PC-3 (cell line): ENCODE results near the gene CHSY3. TPM values are rescaled to one million over a fixed set of nuclear protein-coding genes. Genes with fewer than 3 reads are reported as not detected.

Source experiments
- ATAC-seq: fragments of 200-7000 bp; cut with Tn5 transposase; 2 replicates; pipeline ENCODE4 v1.9.1; 2020; ENCODE audit warnings: mild to moderate bottlenecking, moderate library complexity
- BruUV-seq: library from RNA; stranded (reverse); fragments of 400-500 nt; replicated peaks from 2 replicates; lab custom pipeline; 2021; lab: Mats Ljungman, UMichigan
- CTCF ChIA-PET: fragments of 300-600 bp; sonication (Branson Sonifier 250); formaldehyde crosslinking; loops from one replicate; lab custom pipeline; 2022; ENCODE audit warnings: antibody characterized with exemption; lab: Charles Lee
- POLR2A ChIA-PET: fragments of 300-600 bp; sonication (Branson Sonifier 250); formaldehyde crosslinking; loops from one replicate; lab custom pipeline; 2022; ENCODE audit warnings: antibody characterized with exemption; ENCODE audit not compliant: unreplicated experiment; lab: Charles Lee
- DNase-seq: peaks from one replicate; pipeline ENCODE4 v3.0.0-alpha.2; 2015
- H2AFZ ChIP-seq: fragments of 300-600 bp; sonication (generic); 2 replicates; pipeline ENCODE4 v1.6.0; 2016; ENCODE audit warnings: antibody characterized with exemption, low read length
- H3F3A ChIP-seq: fragments of 300-600 bp; sonication (generic); one replicate; pipeline ENCODE4 v1.6.0; 2017; ENCODE audit warnings: antibody characterized with exemption, low read length, control low read depth, mild to moderate bottlenecking; ENCODE audit not compliant: unreplicated experiment
- H3K27ac ChIP-seq: fragments of 300-600 bp; sonication (generic); 2 replicates; pipeline ENCODE4 v1.5.1; 2016; ENCODE audit warnings: mild to moderate bottlenecking, low read length
- H3K27me3 ChIP-seq: fragments of 300-600 bp; sonication (generic); 2 replicates; pipeline ENCODE4 v1.6.1; 2016; ENCODE audit warnings: low read length, mixed read lengths
- H3K36me3 ChIP-seq: fragments of 300-600 bp; sonication (generic); 2 replicates; pipeline ENCODE4 v1.6.1; 2016; ENCODE audit warnings: low read depth, mixed run types, low read length, mixed read lengths
- H3K4me1 ChIP-seq: fragments of 300-600 bp; sonication (generic); 2 replicates; pipeline ENCODE4 v1.5.1; 2016; ENCODE audit warnings: low read length; ENCODE audit not compliant: insufficient read depth
- H3K4me2 ChIP-seq: fragments of 300-600 bp; sonication (generic); 2 replicates; pipeline ENCODE4 v1.6.0; 2016; ENCODE audit warnings: low read length
- H3K4me3 ChIP-seq: fragments of 300-600 bp; sonication (generic); 2 replicates; pipeline ENCODE4 v1.5.1; 2016; ENCODE audit warnings: mild to moderate bottlenecking, low read length, mixed read lengths
- H3K79me2 ChIP-seq: fragments of 300-600 bp; sonication (generic); 2 replicates; pipeline ENCODE4 v1.6.1; 2017; ENCODE audit warnings: low read length, mixed read lengths
- H3K9ac ChIP-seq: fragments of 300-600 bp; sonication (generic); 2 replicates; pipeline ENCODE4 v1.6.0; 2016; ENCODE audit warnings: mild to moderate bottlenecking, low read length
- H3K9me2 ChIP-seq: fragments of 300-600 bp; sonication (generic); replicated peaks from 2 replicates; pipeline ENCODE4 v1.6.1; 2016; ENCODE audit warnings: mixed run types, low read length, mixed read lengths
- H3K9me3 ChIP-seq: fragments of 300-600 bp; sonication (generic); 2 replicates; pipeline ENCODE4 v1.6.1; 2016; ENCODE audit warnings: low read length, mixed read lengths
- H4K20me1 ChIP-seq: fragments of 300-600 bp; sonication (generic); 2 replicates; pipeline ENCODE4 v1.6.1; 2016; ENCODE audit warnings: low read length, mixed read lengths
- CTCF ChIP-seq: fragments of 300-600 bp; sonication (generic); conservative IDR thresholded peaks from 2 replicates; pipeline ENCODE4 v1.5.1; 2017; ENCODE audit warnings: antibody characterized with exemption, low read depth, mild to moderate bottlenecking, low read length
- EZH2 ChIP-seq: fragments of 300-600 bp; sonication (generic); IDR thresholded peaks from one replicate; pipeline ENCODE4 v1.6.1; 2017; ENCODE audit warnings: antibody characterized with exemption, mild to moderate bottlenecking, low read length; ENCODE audit not compliant: unreplicated experiment
- EZH2phosphoT487 ChIP-seq: fragments of 300-600 bp; sonication (generic); IDR thresholded peaks from 2 replicates; pipeline ENCODE4 v1.6.1; 2018; ENCODE audit warnings: mild to moderate bottlenecking, antibody characterized with exemption, low read length, borderline replicate concordance
- intact Hi-C: fragments of 100-400 bp; cut with micrococcal nuclease; formaldehyde crosslinking; loops from 2 replicates; pipeline ENCODE4 v1.9.0; 2023
- total RNA-seq: library from RNA; depleted of rRNA; stranded (reverse); fragments of >200 nt; gene quantifications from 2 replicates; pipeline ENCODE4 v1.2.3, GENCODE V29; 2014

Gene CHSY3
- total RNA-seq, 1 experiment from 2014 or later = 1.7 TPM

DNA sequence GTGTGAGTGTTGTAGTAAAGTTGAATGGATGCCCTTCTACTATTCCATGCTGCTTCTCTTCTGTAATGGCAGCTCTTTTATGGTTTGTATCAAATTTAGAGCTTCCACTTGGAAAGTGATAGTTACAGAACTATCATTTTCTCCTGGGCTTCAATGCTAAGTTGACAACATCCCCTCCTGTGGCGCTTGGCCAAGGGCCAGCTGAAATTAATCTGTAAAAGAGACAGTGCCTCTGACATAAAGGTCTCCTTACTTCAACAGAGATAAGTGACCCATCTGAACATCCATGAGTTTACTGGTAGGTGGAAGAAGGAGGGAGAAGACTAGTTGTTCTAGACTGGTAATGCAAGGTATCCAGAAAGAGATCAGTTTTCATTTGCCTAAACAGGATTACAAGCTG is 39.7 kb downstream of the CHSY3 start:
- Histone ChIP-seq H3K79me2 (no peaks in the 10 kb centered on the region), H3K9me2 (no peaks in the 10 kb centered on the region)
- BruUV-seq = no TSS peak

GRCh38 chr5:129945028-129945427 is 40.8 kb downstream of the CHSY3 start:
- Histone ChIP-seq H3K9ac (no peak overlapping the region), H3K9me2 (no peaks in the 10 kb centered on the region), H3K4me3 (no peak overlapping the region), H3K27ac (no peak overlapping the region), H3K4me1 (no peaks in the 10 kb centered on the region), H4K20me1 (no peaks in the 10 kb centered on the region), H3K79me2 (no peaks in the 10 kb centered on the region), H3K9me3 (no peaks in the 10 kb centered on the region), H3K27me3 (no peaks in the 10 kb centered on the region), H2AFZ (no peak overlapping the region), H3K4me2 (no peak overlapping the region), H3F3A (no peaks in the 10 kb centered on the region), H3K36me3 (no peaks in the 10 kb centered on the region)
- BruUV-seq = no TSS peak
- ChIA-PET POLR2A (no interaction called here), CTCF (no interaction called here)
- DNase-seq (no peak), ATAC-seq (no peak)
- intact Hi-C loops = no loop called here
- TF ChIP-seq EZH2phosphoT487 (no peak), EZH2 (no peak), CTCF (no peak)

More for the DNA sequence above, 39.7 kb downstream of the CHSY3 start:
- no peak for TF ChIP-seq EZH2phosphoT487
- no peak for TF ChIP-seq EZH2
- TF ChIP-seq CTCF = no peak
- Histone ChIP-seq H3K4me1 (no peaks in the 10 kb centered on the region), H2AFZ (no peak overlapping the region), H3F3A (no peaks in the 10 kb centered on the region), H4K20me1 (no peaks in the 10 kb centered on the region), H3K9ac (no peak overlapping the region), H3K36me3 (no peaks in the 10 kb centered on the region), H3K4me3 (no peak overlapping the region), H3K4me2 (no peak overlapping the region), H3K27me3 (no peaks in the 10 kb centered on the region), H3K27ac (no peak overlapping the region), H3K9me3 (no peaks in the 10 kb centered on the region)
- ChIA-PET CTCF (no interaction called here), POLR2A (no interaction called here)
- DNase-seq (no peak), ATAC-seq (no peak)
- intact Hi-C loops = no loop called here

- BruUV-seq = no TSS peak
- no peaks in the 10 kb centered on the region for H3K4me1 ChIP-seq
- H3K4me3 ChIP-seq = no peak overlapping the region
- ChIA-PET CTCF (no interaction called here), POLR2A (no interaction called here)
- H3K9me3 ChIP-seq = no peaks in the 10 kb centered on the region
- ATAC-seq = peak; percentile 33; the same call in 1 of the 2 replicates
- H3K79me2 ChIP-seq = no peaks in the 10 kb centered on the region
- no peaks in the 10 kb centered on the region for H3K9me2 ChIP-seq
- H4K20me1 ChIP-seq = no peaks in the 10 kb centered on the region
- no peaks in the 10 kb centered on the region for H3F3A ChIP-seq
- intact Hi-C loops = loop anchor here (2.0 kb wide), 1 partner anchor 37 kb away; no protein-coding TSS in a partner anchor
- no peak for DNase-seq
- no peaks in the 10 kb centered on the region for H3K36me3 ChIP-seq
- H3K27ac ChIP-seq = no peak overlapping the region
- no peak for TF ChIP-seq EZH2
- no peak for TF ChIP-seq CTCF
- TF ChIP-seq EZH2phosphoT487 = no peak
- no peak overlapping the region for H3K4me2 ChIP-seq
- H3K9ac ChIP-seq = no peak overlapping the region
- no peak overlapping the region for H2AFZ ChIP-seq
- H3K27me3 ChIP-seq = no peaks in the 10 kb centered on the region
These were observed 41.6 kb downstream of the CHSY3 start for GRCh38 chr5:129945774-129946270.
